ENCODE measurements around the gene WDR4. TPM values are rescaled to one million over a fixed set of nuclear protein-coding genes. Genes with fewer than 3 reads are reported as not detected.
"Not testable (repeated sequence)": the region's sequence is repeated elsewhere in the genome, so short reads cannot be mapped to it uniquely, and the experiment has no call there.

Gene WDR4
- total RNA-seq, 8 experiments from 2014 or later: 5.6 to 28.9 (median 10.0) TPM

DNA sequence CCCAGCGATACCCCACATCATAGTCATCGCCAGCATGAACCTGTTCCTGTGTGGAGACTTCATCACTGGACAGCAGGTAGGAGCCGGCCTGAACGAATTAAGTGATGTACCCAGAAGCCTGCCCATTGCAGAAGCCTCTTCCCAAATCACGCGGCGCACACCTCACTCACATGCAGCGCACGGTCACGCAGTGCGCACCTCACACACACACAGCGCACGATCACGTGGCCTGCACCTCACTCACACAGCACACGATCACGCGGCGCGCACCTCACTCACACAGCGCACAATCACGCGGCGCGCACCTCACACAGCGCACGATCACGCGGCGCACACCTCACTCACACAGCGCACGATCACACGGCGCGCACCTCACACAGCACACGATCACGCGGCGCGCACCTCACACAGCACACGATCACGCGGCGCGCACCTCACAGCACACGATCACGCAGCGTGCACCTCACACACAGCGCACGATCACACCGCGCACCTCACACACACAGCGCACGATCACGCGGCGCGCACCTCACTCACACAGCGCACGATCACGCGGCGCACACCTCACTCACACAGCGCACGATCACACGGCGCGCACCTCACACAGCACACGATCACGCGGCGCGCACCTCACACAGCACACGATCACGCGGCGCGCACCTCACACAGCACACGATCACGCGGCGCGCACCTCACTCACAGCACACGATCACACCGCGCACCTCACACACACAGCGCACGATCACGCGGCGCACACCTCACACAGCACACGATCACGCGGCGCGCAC, 31.0 kb downstream of the WDR4 start:
- not testable (repeated sequence) for H3K4me1 ChIP-seq (replicated peaks in 1 of 2); ATAC-seq (replicated peaks in 6 of 8); H3K4me3 ChIP-seq; H3K27ac ChIP-seq
- 93 to 100% (median 96%) methylated on average over 1 to 13 of the region's 95 CpGs; no CpG with 5 or more reads in 4 of the 10 experiments for WGBS, 10 experiments
- in situ Hi-C loops (cut with MboI; ENCODE audit: low pct_unique_long_range_greater_than_20kb in 2 of 9, low sequenced_read_pairs in 9 of 9, unreplicated experiment in 9 of 9): loop anchor here in 1 of 9 experiments (25.0 kb wide), 1 partner anchor 261 kb away; no protein-coding TSS in a partner anchor

DNA sequence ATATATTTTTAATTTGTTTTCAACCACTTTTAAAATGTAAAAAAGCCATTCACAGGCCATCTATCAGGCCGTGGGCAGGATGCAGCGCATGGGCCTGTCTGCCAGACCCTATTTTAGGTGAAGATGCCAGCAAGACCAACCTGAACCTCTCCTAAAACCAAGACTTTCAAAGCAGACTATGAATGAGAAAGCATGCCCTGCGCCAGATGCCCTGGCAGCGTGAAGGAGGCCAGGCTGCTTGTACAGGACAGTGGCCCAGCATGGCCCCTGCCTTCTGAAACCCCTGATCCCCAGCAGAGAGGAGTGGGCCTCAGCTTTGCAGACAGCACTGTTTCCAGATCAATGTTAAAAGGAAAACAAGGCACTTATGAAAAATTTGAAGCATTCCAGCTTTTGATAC, 31.6 kb downstream of the WDR4 start:
- no peak for ATAC-seq (replicated peaks in 6 of 8)
- in situ Hi-C loops (cut with MboI; ENCODE audit: low pct_unique_long_range_greater_than_20kb in 2 of 9, low sequenced_read_pairs in 9 of 9, unreplicated experiment in 9 of 9): loop anchor here in 1 of 9 experiments (25.0 kb wide), 1 partner anchor 260 kb away; no protein-coding TSS in a partner anchor
- WGBS, 10 experiments: 92 to 100% (median 96%) methylated on average over 2 to 4 of the region's 4 CpGs; no CpG with 5 or more reads in 5 of the 10 experiments
- Histone ChIP-seq H3K27ac (no peak overlapping the region), H3K4me1 (replicated peaks in 1 of 2) (peaks cover 0 to 3% of the 10 kb centered on the region in 2 donors), H3K4me3 (no peak overlapping the region)

DNA sequence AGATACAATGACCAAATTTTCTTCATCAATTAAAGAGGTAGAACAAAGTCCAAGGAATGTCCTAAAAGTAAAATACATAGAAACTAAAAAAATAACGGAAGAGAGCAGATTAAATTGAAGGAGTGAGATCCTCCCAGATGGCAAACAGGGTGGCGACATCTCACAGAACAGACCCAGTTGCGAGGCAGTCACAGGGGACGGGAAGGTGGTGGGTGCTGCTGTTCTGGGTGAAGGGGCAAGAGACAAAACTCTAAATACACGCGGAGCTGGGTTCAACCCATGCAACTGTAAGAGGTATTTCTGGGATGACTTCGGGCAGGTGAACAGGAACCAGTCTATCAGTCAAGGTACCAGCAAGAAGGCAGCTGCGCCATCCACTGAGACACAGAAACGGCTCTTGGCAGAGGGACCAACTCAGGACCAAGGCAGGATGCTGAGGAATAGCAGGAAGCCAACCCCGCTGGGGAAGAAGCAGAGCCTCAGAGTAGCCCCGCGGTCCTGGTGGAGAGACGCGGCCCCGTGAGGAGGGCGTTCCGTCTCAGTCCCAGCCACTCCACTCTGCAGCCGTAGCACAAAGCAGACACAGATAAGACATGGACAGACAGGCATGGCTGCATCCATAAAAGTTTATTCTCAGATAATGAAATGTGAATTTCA, 32.2 kb downstream of the WDR4 start:
- Histone ChIP-seq H3K4me1 (replicated peaks in 1 of 2) (peaks cover 0 to 3% of the 10 kb centered on the region in 2 donors), H3K4me3 (no peak overlapping the region), H3K27ac (no peak overlapping the region)
- ATAC-seq (replicated peaks in 6 of 8): no peak
- WGBS, 10 experiments: 85 to 100% (median 97%) methylated on average over 1 to 14 of the region's 18 CpGs; no CpG with 5 or more reads in 3 of the 10 experiments
- in situ Hi-C loops (cut with MboI; ENCODE audit: low pct_unique_long_range_greater_than_20kb in 2 of 9, low sequenced_read_pairs in 9 of 9, unreplicated experiment in 9 of 9): loop anchor here in 1 of 9 experiments (25.0 kb wide), 1 partner anchor 260 kb away; no protein-coding TSS in a partner anchor

DNA sequence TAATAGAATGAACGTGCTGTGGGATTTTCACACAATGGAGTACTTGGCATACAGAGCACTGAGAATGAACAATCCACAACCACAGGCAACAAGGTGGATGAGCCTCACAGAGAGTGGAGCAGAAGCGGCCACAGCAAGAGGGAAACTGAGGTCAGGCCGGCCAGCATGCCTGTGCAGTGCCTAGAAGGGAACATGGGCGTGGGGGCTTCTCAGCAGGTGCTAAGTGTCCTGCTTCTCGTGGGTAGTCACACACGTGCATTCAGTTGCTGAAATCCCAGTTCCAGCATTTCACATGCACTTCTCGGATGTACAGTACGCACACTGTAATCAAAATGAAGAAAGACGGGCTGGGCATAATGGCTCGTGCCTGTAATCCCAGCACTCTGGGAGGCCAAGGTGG, 33.1 kb downstream of the WDR4 start:
- H3K4me1 ChIP-seq (replicated peaks in 1 of 2): peaks cover 0 to 3% of the 10 kb centered on the region in 2 donors
- ATAC-seq (replicated peaks in 6 of 8): no peak
- H3K4me3 ChIP-seq: no peak overlapping the region
- in situ Hi-C loops (cut with MboI; ENCODE audit: low pct_unique_long_range_greater_than_20kb in 2 of 9, low sequenced_read_pairs in 9 of 9, unreplicated experiment in 9 of 9): loop anchor here in 1 of 9 experiments (25.0 kb wide), 1 partner anchor 259 kb away; no protein-coding TSS in a partner anchor
- H3K27ac ChIP-seq: no peak overlapping the region
- WGBS, 10 experiments: 91 to 100% (median 94%) methylated on average over 1 to 9 of the region's 10 CpGs; no CpG with 5 or more reads in 3 of the 10 experiments

DNA sequence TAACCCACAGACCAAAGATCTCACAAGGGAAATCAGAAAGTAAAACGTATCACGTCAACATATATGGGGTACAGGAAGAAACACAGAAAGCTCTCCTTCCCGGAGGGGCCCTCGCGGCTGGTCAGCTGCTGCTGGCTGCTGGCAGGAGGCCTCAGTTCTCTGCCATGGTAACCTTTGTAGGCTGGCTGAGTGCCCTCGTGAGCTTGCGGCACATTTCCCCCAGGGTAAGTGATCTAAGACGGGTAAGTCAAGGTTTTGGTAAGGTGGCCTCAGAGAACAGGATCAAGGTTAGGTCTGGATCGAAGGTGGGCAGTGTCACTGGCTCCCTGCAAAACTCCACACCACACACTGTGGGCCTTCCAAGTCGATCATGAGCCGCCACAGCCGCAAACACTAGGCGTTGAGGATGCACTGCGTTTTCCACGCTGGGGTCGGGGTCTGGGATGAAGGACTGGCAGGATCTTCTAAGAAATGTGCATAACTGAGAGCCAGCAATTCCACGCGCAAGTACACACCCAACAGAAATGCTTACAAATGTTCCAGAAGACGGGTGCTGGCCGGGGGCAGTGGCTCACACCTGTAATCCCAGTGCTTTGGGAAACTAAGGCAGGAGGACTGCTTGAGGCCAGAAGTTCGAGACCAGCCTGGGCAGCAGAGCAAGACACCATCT, 33.9 kb downstream of the WDR4 start:
- 66 to 100% (median 84%) methylated on average over 1 to 7 of the region's 21 CpGs; no CpG with 5 or more reads in 3 of the 10 experiments for WGBS, 10 experiments
- Histone ChIP-seq H3K4me1 (replicated peaks in 1 of 2) (peaks cover 0 to 3% of the 10 kb centered on the region in 2 donors), H3K4me3 (no peak overlapping the region), H3K27ac (peak overlapping the region in 1 of 2 donors; percentile 36)
- in situ Hi-C loops (cut with MboI; ENCODE audit: low pct_unique_long_range_greater_than_20kb in 2 of 9, low sequenced_read_pairs in 9 of 9, unreplicated experiment in 9 of 9): loop anchor here in 1 of 9 experiments (25.0 kb wide), 1 partner anchor 258 kb away; no protein-coding TSS in a partner anchor
- ATAC-seq (replicated peaks in 6 of 8): peak in 4 of 8 experiments; percentile 36 to 81 (median 66)

DNA sequence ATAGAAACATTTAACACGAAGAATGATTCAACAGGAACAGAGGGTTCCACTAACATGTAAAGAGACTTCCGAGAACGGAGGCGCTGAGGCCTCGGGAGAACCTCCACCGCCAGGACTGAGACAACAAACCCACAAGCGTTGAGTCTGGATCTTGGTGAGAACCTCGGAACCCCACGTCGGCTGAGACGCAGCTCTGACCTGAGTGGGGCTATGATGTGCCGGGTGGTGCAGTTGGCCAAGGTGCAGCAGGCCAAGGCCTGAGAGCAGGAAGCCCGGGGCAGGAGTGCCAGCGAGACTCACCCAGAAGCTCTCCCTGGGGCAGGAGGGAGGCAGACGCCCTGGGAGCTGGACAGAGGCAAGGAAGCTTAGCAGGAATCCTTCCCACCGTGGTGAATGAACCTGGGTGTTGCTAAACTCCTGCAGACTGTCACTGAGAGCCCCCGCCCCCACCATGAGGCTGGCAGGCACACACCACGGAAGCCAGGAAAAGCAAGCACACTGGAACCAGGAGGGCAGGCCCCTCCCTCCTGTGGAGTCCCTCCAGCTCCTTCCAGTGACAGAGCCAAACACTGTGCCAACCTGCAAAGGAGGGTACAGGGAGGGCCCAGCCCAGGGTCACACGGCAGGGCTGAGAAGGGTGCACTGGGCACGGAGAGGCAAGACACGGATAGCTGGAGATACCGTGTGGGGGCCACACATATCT, 34.8 kb downstream of the WDR4 start:
- H3K27ac ChIP-seq: no peak overlapping the region
- ATAC-seq (replicated peaks in 6 of 8): peak in 5 of 8 experiments; percentile 29 to 89 (median 69)

DNA sequence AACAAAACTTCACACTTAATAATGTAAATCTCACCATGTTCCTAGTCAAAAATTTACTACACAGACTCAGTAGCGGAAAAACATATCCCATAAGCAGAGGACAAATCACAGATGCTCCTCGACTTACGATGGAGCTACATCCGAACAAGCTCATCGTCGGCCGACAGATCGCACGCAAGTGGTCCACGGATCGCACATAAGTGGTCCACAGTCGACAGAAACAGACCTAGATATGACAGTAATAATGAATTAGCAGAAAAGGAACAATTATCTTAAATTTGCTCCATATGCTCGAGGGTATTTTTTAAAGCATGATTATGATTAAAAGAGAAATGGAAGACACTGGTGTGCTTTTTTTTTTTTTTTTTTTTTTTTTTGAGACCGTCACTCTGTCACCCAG, 36.3 kb downstream of the WDR4 start:
- in situ Hi-C loops (cut with MboI; ENCODE audit: low pct_unique_long_range_greater_than_20kb in 2 of 9, low sequenced_read_pairs in 9 of 9, unreplicated experiment in 9 of 9): loop anchor here in 1 of 9 experiments (25.0 kb wide), 1 partner anchor 256 kb away; no protein-coding TSS in a partner anchor
- 87 to 98% (median 93%) methylated on average over 3 to 12 of the region's 14 CpGs; no CpG with 5 or more reads in 3 of the 10 experiments for WGBS, 10 experiments
- Histone ChIP-seq H3K4me1 (replicated peaks in 1 of 2) (peaks cover 0 to 3% of the 10 kb centered on the region in 2 donors), H3K4me3 (no peak overlapping the region), H3K27ac (no peak overlapping the region)
- ATAC-seq (replicated peaks in 6 of 8): no peak

More for the DNA sequence above, 34.8 kb downstream of the WDR4 start:
- 52 to 100% (median 90%) methylated on average over 1 to 8 of the region's 22 CpGs; no CpG with 5 or more reads in 2 of the 10 experiments for WGBS, 10 experiments
- Histone ChIP-seq H3K4me3 (no peak overlapping the region), H3K4me1 (replicated peaks in 1 of 2) (peaks cover 0 to 3% of the 10 kb centered on the region in 2 donors)
- in situ Hi-C loops (cut with MboI; ENCODE audit: low pct_unique_long_range_greater_than_20kb in 2 of 9, low sequenced_read_pairs in 9 of 9, unreplicated experiment in 9 of 9): loop anchor here in 1 of 9 experiments (25.0 kb wide), 1 partner anchor 257 kb away; no protein-coding TSS in a partner anchor

DNA sequence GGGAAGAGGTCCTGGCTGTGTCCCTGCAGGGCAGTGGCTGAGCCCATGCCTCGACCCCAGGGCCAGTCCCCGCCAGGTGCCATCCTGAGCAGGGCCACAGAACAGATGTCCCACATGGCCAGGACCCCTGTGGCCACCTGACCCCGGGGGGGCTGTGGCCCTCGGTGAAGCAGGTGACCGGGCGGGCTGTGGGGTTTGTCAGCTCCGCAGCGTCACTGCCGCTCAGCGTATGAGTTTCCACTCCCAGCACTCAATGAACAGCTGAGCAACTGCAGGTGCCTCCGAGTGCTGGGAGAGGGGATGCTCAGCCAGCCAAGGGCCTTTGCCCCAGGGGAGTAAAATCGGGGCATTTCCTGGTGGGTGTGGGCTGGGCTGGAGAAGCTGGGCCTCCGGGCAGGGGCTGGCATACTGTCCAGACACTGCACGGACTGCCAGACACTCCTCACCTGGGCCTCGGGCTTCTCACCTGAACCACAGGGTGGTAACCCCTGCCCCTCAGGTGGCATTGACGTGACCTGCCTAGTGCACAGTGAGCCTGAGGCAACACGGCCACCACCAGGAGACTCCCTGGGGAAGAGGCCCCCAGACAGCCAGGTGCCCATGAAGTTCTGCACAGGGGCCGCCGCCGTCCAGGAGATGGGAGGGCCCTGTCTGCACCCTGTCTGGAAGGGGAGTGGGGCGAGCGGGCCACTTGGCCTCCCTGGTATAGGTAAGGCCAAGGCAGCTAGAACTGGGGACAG, 37.3 kb downstream of the WDR4 start:
- ATAC-seq (replicated peaks in 6 of 8): not testable (repeated sequence)
- 100% methylated on average over 2 of the region's 22 CpGs; no CpG with 5 or more reads in 9 of the 10 experiments for WGBS, 10 experiments
- in situ Hi-C loops (cut with MboI; ENCODE audit: low pct_unique_long_range_greater_than_20kb in 2 of 9, low sequenced_read_pairs in 9 of 9, unreplicated experiment in 9 of 9): loop anchor here in 1 of 9 experiments (25.0 kb wide), 1 partner anchor 255 kb away; no protein-coding TSS in a partner anchor

DNA sequence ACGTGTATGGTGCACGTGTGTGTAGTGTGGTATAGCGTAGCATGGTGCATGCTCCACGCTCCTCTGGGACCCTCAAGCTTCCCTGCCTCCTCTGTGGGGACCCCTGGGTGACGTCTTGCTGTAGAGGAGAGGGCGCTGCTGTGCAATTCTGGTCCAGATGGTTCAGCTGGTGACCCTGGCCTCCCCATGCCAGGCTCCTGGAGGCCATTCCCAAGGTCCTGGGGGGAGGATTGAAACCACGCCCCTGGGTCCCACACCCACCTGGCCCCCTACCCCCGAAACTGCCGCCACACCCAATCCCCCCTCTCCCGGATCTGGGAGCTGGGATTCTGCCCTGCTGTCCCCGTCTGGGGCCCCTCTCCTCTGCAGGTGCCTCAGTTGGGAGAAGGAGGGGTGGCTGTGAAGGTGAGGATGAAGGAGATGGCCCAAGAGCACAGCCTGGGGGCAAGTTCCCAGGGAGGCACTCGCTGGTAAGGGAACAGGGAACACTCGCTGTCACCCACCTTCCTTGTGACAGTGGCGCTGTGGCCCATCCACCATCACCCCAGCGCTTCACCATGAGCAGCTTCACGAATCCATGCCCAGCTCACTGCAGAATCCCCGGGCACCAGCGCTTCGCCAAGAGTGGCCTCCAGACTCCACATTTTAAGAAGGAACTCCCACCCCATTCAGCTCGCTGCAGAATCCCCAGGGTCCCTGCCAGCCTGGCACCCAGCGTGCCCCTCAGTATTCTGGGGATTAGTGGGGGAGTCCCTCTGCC, 38.0 kb downstream of the WDR4 start:
- in situ Hi-C loops (cut with MboI; ENCODE audit: low pct_unique_long_range_greater_than_20kb in 2 of 9, low sequenced_read_pairs in 9 of 9, unreplicated experiment in 9 of 9): loop anchor here in 1 of 9 experiments (25.0 kb wide), 1 partner anchor 254 kb away; no protein-coding TSS in a partner anchor
- 90 to 100% (median 93%) methylated on average over 2 to 6 of the region's 21 CpGs; no CpG with 5 or more reads in 7 of the 10 experiments for WGBS, 10 experiments
- ATAC-seq (replicated peaks in 6 of 8): no peak

More for the DNA sequence above, 37.3 kb downstream of the WDR4 start:
- not testable (repeated sequence) for H3K4me3 ChIP-seq; H3K27ac ChIP-seq; H3K4me1 ChIP-seq (replicated peaks in 1 of 2)

DNA sequence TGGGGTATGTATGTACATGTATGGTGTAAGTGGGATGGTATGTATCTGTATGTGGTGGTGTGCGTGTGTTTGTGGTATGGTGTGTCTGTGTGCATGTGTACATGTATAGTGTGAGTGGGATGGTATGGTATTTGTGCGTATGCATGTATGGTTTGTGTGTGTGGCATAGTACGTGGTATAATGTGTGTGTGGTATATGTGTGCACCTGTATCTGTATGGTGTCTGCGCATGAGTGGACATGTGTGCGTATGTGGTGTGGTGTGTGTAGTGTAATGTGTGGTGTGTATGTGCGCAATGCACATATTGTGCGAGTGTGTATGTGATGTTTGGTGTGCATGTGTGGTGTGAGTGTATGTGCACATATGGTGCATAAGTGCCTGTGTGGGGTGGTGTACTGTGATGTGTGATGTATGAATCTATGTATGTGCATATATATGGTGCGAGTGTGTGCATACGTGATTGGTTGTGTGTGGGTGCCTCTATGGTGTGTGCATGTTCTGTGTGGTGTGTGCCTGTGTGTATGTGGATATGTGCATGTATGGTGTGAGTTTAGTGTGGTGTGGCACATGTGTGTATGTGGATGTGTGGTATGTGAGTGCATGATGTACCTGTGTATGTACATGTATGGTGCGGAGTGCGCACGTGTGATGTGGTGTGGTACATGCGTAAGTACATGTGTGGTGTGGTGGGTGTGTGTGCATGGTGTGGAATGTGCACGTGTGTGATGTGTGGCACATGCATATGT, 38.8 kb downstream of the WDR4 start:
- in situ Hi-C loops (cut with MboI; ENCODE audit: low pct_unique_long_range_greater_than_20kb in 2 of 9, low sequenced_read_pairs in 9 of 9, unreplicated experiment in 9 of 9): loop anchor here in 1 of 9 experiments (25.0 kb wide), 1 partner anchor 253 kb away; no protein-coding TSS in a partner anchor
- H3K27ac ChIP-seq: no peak overlapping the region
- ATAC-seq (replicated peaks in 6 of 8): no peak
- WGBS, 10 experiments: 90 to 100% (median 96%) methylated on average over 3 to 11 of the region's 14 CpGs; no CpG with 5 or more reads in 4 of the 10 experiments
- peaks cover 0 to 3% of the 10 kb centered on the region in 2 donors for H3K4me1 ChIP-seq (replicated peaks in 1 of 2)
- no peak overlapping the region for H3K4me3 ChIP-seq

More for the DNA sequence above, 38.0 kb downstream of the WDR4 start:
- Histone ChIP-seq H3K27ac (no peak overlapping the region), H3K4me3 (no peak overlapping the region), H3K4me1 (replicated peaks in 1 of 2) (peaks cover 0 to 3% of the 10 kb centered on the region in 2 donors)
